HepG2 (cell line): ENCODE measurements around the gene SPATA33. TPM values are rescaled to one million over a fixed set of nuclear protein-coding genes. Genes with fewer than 3 reads are reported as not detected.
A peak's percentile ranks its signal among the peaks of the same experiment; 100 is the strongest.

Experiments
- DNMT1 ChIP-seq: sonication (generic); formaldehyde crosslinking; IDR thresholded peaks from 2 replicates; pipeline ENCODE4 v1.5.1; 2020; ENCODE audit warnings: mild to moderate bottlenecking, missing genetic modification reagents
- GATA4 ChIP-seq: sonication (generic); IDR thresholded peaks from 2 replicates; pipeline ENCODE4 v1.6.1; 2016; ENCODE audit warnings: antibody characterized with exemption, low read depth, borderline replicate concordance
- GZF1 ChIP-seq: sonication (generic); formaldehyde crosslinking; IDR thresholded peaks from 2 replicates; pipeline ENCODE4 v1.5.1; 2020; ENCODE audit warnings: mild to moderate bottlenecking, missing genetic modification reagents
- MEIS1 ChIP-seq: sonication (generic); formaldehyde crosslinking; IDR thresholded peaks from 2 replicates; pipeline ENCODE4 v1.9.0; 2021; ENCODE audit warnings: mild to moderate bottlenecking, missing genetic modification reagents, moderate library complexity, borderline replicate concordance
- NFE2L1 ChIP-seq: sonication (generic); formaldehyde crosslinking; IDR thresholded peaks from 2 replicates; pipeline ENCODE4 v1.4.0; 2020; ENCODE audit warnings: missing genetic modification reagents, mild to moderate bottlenecking, borderline replicate concordance
- NR2F6 ChIP-seq, 2 experiments: IDR thresholded peaks; 2 replicates each; pipeline ENCODE4 v1.6.1; 2016; ENCODE audit warnings: antibody characterized with exemption in 1 of 2, mild to moderate bottlenecking in 1 of 2
- PAX8 ChIP-seq: sonication (generic); formaldehyde crosslinking; IDR thresholded peaks from 2 replicates; pipeline ENCODE4 v1.8.0; 2022; ENCODE audit warnings: mild to moderate bottlenecking, missing genetic modification reagents, borderline replicate concordance
- PRDM4 ChIP-seq: sonication (generic); formaldehyde crosslinking; IDR thresholded peaks from 2 replicates; pipeline ENCODE4 v1.9.0; 2021; ENCODE audit warnings: missing genetic modification reagents, borderline replicate concordance
- TAF1 ChIP-seq: sonication (generic); formaldehyde crosslinking; IDR thresholded peaks from 2 replicates; pipeline ENCODE4 v1.4.0; 2020; ENCODE audit warnings: missing genetic modification reagents
- ZFP36L1 ChIP-seq: sonication (generic); formaldehyde crosslinking; IDR thresholded peaks from 2 replicates; pipeline ENCODE4 v1.8.0; 2022; ENCODE audit warnings: mild to moderate bottlenecking, missing genetic modification reagents, moderate library complexity
- ZKSCAN1 ChIP-seq: fragments of 150-350 bp; IDR thresholded peaks from 2 replicates; pipeline ENCODE4 v1.6.1; 2014; ENCODE audit warnings: low read length
- ZNF501 ChIP-seq: sonication (generic); formaldehyde crosslinking; IDR thresholded peaks from 2 replicates; pipeline ENCODE4 v1.5.1; 2020; ENCODE audit warnings: mild to moderate bottlenecking, moderate library complexity, missing genetic modification reagents
- ZNF710 ChIP-seq: sonication (generic); formaldehyde crosslinking; IDR thresholded peaks from 2 replicates; pipeline ENCODE4 v1.5.0; 2020; ENCODE audit warnings: mild to moderate bottlenecking, missing genetic modification reagents, borderline replicate concordance
- ZNF761 ChIP-seq: sonication (generic); formaldehyde crosslinking; conservative IDR thresholded peaks from 2 replicates; pipeline ENCODE4 v1.4.0; 2020; ENCODE audit warnings: mild to moderate bottlenecking, missing genetic modification reagents
- ZNF83 ChIP-seq: sonication (generic); formaldehyde crosslinking; IDR thresholded peaks from 2 replicates; pipeline ENCODE4 v1.4.0; 2020; ENCODE audit warnings: missing genetic modification reagents, mild to moderate bottlenecking, borderline replicate concordance
- polyA plus RNA-seq, 8 experiments: library from polyadenylated mRNA; depleted of rRNA in 3 of 8; stranded (reverse) in 7 of 8; unstranded in 1 of 8; fragments of >200 nt; fragmentation: Illumina TruSeq in 4 of 8; extraction: Trizol in 4 of 8; gene quantifications; 2 replicates each; pipeline versions ENCODE4 v1.2.1 to v1.2.3, GENCODE V29; 2011 to 2016; ENCODE audit warnings: low read depth in 4 of 8, missing spikeins in 1 of 8, mixed read lengths in 1 of 8; ENCODE audit not compliant: insufficient read depth in 1 of 8
- total RNA-seq, 5 experiments: library from RNA; depleted of rRNA; stranded (reverse); fragments of >200 nt; fragmentation: Illumina TruSeq; extraction: Trizol; gene quantifications; 2 replicates each; pipeline ENCODE4 v1.2.3, GENCODE V29; 2016; ENCODE audit warnings: low read depth in 1 of 5
- TF ChIP-seq, protein P1 (sequence below): sonication (generic); formaldehyde crosslinking; IDR thresholded peaks from 2 replicates; pipeline ENCODE4 v1.5.0; 2020; ENCODE audit warnings: mild to moderate bottlenecking, missing genetic modification reagents, borderline replicate concordance

Gene SPATA33
- total and polyA plus RNA-seq, 2 of the 13 experiments (the other 11 are each of a cell fraction or from before 2014, with no cell fraction given), result 5.7 to 11.0 TPM

- TF ChIP-seq ZNF501 (CRISPR knock-in tag) (peak; percentile 91), PRDM4 (CRISPR knock-in tag) (no peak), MEIS1 (CRISPR knock-in tag) (no peak; the same call in 1 of the 2 replicates), DNMT1 (CRISPR knock-in tag) (peak; percentile 47; the same call in 1 of the 2 replicates), ZKSCAN1 (no peak), NR2F6 (IDR thresholded peaks at IDR 0.05) (no peak), NR2F6 (CRISPR knock-in tag; IDR thresholded peaks at IDR 0.05) (peak; percentile 80), GZF1 (CRISPR knock-in tag) (no peak), ZNF710 (CRISPR knock-in tag) (peak; percentile 53; the same call in 1 of the 2 replicates), NFE2L1 (CRISPR knock-in tag) (no peak), ZNF761 (CRISPR knock-in tag) (peak; percentile 84), GATA4 (no peak), TAF1 (CRISPR knock-in tag) (peak; percentile 80), ZFP36L1 (CRISPR knock-in tag) (peak; percentile 55; the same call in 1 of the 2 replicates), PAX8 (CRISPR knock-in tag) (0 out of 2 replicates have a peak, but pooled peaks have one; percentile 13), ZNF83 (CRISPR knock-in tag) (no peak)
- TF ChIP-seq, protein P1, sequence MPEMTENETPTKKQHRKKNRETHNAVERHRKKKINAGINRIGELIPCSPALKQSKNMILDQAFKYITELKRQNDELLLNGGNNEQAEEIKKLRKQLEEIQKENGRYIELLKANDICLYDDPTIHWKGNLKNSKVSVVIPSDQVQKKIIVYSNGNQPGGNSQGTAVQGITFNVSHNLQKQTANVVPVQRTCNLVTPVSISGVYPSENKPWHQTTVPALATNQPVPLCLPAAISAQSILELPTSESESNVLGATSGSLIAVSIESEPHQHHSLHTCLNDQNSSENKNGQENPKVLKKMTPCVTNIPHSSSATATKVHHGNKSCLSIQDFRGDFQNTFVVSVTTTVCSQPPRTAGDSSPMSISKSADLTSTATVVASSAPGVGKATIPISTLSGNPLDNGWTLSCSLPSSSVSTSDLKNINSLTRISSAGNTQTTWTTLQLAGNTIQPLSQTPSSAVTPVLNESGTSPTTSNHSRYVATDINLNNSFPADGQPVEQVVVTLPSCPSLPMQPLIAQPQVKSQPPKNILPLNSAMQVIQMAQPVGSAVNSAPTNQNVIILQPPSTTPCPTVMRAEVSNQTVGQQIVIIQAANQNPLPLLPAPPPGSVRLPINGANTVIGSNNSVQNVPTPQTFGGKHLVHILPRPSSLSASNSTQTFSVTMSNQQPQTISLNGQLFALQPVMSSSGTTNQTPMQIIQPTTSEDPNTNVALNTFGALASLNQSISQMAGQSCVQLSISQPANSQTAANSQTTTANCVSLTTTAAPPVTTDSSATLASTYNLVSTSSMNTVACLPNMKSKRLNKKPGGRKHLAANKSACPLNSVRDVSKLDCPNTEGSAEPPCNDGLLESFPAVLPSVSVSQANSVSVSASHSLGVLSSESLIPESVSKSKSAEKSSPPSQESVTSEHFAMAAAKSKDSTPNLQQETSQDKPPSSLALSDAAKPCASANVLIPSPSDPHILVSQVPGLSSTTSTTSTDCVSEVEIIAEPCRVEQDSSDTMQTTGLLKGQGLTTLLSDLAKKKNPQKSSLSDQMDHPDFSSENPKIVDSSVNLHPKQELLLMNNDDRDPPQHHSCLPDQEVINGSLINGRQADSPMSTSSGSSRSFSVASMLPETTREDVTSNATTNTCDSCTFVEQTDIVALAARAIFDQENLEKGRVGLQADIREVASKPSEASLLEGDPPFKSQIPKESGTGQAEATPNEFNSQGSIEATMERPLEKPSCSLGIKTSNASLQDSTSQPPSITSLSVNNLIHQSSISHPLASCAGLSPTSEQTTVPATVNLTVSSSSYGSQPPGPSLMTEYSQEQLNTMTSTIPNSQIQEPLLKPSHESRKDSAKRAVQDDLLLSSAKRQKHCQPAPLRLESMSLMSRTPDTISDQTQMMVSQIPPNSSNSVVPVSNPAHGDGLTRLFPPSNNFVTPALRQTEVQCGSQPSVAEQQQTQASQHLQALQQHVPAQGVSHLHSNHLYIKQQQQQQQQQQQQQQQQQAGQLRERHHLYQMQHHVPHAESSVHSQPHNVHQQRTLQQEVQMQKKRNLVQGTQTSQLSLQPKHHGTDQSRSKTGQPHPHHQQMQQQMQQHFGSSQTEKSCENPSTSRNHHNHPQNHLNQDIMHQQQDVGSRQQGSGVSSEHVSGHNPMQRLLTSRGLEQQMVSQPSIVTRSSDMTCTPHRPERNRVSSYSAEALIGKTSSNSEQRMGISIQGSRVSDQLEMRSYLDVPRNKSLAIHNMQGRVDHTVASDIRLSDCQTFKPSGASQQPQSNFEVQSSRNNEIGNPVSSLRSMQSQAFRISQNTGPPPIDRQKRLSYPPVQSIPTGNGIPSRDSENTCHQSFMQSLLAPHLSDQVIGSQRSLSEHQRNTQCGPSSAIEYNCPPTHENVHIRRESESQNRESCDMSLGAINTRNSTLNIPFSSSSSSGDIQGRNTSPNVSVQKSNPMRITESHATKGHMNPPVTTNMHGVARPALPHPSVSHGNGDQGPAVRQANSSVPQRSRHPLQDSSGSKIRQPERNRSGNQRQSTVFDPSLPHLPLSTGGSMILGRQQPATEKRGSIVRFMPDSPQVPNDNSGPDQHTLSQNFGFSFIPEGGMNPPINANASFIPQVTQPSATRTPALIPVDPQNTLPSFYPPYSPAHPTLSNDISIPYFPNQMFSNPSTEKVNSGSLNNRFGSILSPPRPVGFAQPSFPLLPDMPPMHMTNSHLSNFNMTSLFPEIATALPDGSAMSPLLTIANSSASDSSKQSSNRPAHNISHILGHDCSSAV (CRISPR knock-in tag), result no peak
Measured at GRCh38 chr16:89657442-89658220, at the start of gene SPATA33, which contains the start of gene CHMP1A (continued).
